Hindlimb muscle (tissue), 1 donor: ENCODE results near the gene WDFY3. TPM values are rescaled to one million over a fixed set of nuclear protein-coding genes. Genes with fewer than 3 reads are reported as not detected.
A peak's percentile ranks its signal among the peaks of the same experiment; 100 is the strongest.
"Not testable (repeated sequence)": the region's sequence is repeated elsewhere in the genome, so short reads cannot be mapped to it uniquely, and the experiment has no call there.

ENCODE experiments used
- DNase-seq: peaks from one replicate; pipeline ENCODE4 v3.0.0-alpha.2; 2013
- polyA plus RNA-seq: library from polyadenylated mRNA; unstranded; fragments of 120-200 nt; gene quantifications from one replicate; pipeline ENCODE4 v1.2.1, GENCODE V29; 2013; ENCODE audit not compliant: insufficient read length

WDFY3 gene
- polyA plus RNA-seq, 1 donor = 25.5 TPM

DNA sequence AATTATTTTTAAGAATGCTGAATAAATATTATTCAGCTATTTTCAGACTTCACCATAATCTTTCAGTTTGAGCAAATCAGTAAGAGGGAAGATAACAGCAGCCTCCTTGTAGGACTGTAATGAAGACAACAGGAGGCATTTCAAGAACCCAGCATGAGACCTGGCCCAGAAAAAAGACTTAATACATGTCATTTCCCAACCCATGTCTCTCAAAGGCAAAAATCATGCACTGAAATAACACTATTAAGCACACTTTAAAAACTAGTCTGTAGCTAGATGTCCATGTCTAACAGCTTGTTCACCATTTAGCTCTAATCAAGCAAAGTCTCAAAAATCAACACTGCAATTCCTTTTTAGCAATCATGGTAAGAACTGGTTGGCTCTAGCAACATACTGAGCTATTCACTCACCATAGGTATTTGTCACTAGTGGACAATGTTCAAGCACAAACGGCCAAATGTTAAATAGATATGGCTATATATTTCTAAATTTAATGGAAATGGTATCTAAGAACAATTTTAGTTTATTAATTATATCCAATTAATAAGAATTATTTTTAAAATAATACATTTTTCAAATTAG, 109.9 kb downstream of the WDFY3 start:
- DNase-seq = no peak

DNA sequence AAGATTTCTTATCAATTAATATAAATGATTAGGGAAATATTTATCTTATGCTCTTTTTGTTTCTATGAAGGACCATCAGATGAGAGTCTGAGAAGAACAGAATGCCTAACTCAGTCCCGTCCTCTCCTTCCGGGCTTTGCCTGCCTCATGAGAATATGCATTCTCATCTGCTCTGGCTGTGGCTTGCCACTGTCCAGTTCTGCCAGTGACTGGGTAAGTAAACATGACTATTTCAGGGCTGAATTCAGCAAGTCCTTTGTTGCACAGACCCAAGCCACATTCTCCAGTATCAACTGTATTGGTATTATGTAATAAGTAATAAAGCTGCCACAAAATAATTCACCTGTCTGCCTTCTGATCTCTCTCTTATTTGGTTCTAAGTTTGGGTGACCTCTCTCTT, 110.7 kb downstream of the WDFY3 start:
- no peak for DNase-seq

DNA sequence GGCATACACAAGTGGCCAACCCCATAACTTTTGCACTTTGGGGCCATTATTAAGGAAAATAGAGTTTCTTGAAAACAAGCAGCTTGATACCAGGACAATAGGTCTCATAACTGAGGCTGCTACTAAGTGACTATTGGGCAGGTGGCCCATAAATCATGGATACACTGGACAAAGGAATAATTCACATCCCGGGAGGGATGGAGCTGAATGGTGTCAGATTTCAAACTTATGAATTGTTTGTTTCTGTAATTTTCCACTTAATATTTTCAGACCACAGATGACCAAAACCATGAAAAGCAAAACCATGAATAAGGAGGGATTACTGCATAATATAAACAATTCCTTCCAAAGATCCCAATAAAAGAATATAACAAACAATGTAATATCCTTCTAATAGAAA, 114.4 kb downstream of the WDFY3 start:
- DNase-seq = no peak

DNA sequence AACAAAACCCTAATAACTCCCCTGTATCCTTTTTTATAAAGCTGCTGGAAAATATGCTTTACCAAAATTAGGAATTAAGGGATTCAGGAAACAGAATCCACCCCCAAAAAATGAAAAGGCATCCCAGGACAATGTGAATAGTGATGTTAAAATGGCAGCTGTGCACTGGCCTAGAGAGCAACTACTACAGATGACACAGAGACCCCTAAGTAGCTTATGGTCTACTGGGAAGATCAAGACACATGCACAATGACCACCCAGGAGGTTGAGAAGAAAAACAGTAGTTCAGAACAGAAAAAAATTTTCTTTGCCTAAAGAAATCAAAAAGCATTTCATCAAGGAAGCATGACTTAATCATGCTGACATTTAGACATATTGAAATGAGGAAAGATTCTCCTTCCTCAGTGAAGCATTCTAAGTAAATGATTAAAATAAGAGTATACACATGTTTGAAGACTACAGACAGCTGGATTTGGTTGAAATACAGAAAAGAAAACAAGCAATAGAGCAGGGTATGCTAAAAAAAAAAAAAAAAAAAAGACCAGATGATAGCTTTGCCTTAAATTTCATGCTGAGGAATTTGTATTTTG, 117.3 kb downstream of the WDFY3 start:
- DNase-seq = no peak

DNA sequence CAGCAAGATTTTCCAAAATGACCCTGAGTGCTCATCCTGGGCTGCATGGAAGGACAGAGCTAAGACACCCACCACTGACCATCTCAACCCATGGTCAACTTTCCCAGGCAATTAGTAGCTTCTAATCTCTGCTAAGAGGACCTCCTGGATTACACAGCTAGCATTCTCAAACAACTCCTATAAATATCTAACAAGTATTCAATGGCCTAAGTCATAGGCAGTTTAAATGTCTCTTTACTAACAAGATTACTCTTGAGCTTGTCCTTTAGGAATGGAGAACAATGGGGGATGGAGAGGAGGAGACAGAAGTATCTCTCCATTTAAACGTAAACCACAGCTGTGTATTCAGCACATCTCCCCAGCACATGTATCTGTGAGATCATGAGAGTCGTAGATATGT, 118.1 kb downstream of the WDFY3 start:
- no peak for DNase-seq

DNA sequence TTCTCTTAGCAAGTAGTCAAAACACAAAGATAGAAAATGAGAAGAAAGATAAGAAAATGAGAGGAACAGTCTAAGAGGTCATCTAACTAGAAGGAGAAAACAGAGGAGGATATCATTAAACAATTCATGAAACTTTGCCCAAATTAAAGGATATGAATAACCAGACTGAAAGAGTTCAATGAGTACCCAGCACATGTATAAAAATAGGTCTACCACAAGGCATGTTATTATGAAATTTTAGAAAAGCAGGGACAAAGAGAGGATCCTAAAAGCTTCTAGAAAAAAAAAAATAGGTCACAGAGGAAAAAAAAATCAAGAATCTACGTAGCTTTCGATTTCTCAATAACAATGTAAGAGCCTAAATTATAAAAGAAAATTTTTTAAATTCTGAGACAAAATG, 118.5 kb downstream of the WDFY3 start:
- no peak for DNase-seq

DNA sequence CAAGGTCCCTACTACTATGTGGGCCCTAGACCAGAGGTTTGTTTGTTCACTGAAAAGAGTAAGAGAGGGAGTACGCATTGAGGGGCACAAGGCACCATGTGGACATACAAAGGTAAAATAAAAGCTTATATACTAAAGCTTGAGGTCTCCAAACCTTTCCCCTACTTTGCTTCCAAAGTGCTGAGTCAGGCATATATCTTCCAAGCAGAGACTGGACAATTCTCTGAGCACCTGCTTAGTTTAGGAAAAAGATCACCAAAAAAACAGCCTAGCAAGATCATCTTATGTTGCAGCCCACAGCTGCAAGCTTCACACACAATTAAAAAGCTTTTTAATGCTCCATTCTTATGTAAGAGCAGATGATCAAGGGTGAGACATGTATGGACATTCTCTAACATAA, 119.5 kb downstream of the WDFY3 start:
- DNase-seq = no peak

DNA sequence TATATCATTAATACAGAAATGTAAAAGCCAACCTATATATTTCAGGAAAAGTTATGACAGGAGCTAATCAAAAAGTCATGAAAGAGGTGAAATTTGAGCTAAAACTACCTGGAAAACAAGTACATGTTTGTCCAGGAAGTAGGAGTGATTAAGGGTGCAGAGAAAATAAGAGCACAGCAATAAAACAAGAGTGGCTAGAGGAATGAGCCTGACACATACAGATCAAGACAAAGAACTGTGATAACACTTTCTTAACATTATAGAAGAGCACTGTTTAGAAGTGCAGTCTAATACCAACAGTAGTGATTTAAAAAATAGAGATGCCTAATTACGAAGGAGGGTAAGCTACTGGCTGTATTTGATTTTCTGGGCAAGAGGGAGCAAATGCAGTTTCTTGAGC, 125.1 kb downstream of the WDFY3 start:
- no peak for DNase-seq

DNA sequence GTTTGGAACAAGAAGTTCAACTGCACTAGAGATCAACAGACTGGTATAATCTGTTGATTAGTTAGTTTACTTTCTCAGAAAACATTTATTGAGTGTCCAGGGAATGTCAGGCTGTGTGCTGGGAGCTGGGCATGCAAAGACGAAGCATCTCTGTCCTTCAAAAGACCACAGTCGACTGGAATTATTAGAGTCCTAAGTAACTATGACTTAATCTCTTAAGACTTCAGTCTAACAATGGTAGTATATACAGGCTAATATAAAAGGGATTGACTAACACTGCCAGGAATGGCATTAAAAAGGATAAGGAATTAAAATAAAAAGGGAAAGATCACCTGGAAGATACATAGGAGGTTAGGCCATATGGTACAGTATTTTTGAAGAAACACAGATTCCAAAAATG, 128.7 kb downstream of the WDFY3 start:
- no peak for DNase-seq

DNA sequence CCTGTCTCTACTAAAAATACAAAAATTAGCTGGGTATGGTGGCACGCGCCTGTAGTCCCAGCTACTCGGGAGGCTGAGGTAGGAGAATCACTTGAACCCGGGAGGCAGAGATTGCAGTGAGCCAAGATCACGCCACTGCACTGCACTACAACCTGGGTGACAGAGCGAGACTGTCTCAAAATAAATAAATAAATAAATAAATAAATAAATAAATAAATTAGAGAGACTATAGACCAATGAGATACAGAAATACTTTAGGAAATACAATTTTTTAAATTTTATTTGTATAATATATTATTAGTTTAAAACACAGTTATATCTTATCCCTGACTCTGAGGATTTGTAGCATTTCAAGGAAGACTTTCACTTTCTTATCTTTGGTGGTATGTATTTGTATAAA, 136.9 kb downstream of the WDFY3 start:
- not testable (repeated sequence) for DNase-seq

DNA sequence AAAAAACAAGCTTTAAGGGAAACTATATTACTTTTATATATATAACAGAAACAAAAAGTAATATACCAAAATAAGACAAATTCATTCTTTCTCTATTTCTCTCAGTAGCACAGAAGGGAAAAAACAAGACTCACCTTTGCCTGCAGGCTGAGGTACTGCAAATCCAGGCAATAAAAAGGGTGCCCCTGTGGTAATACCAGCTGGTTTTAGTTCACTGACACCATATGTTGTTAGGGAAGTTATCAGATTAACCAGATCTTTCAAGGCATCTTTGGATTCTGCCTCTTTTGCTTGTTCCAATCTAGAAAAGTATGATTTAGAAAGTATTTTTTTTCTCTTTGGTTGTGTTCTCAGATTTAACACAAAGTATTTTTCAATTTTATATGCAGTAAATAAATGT, 139.8 kb downstream of the WDFY3 start:
- DNase-seq = no peak

DNA sequence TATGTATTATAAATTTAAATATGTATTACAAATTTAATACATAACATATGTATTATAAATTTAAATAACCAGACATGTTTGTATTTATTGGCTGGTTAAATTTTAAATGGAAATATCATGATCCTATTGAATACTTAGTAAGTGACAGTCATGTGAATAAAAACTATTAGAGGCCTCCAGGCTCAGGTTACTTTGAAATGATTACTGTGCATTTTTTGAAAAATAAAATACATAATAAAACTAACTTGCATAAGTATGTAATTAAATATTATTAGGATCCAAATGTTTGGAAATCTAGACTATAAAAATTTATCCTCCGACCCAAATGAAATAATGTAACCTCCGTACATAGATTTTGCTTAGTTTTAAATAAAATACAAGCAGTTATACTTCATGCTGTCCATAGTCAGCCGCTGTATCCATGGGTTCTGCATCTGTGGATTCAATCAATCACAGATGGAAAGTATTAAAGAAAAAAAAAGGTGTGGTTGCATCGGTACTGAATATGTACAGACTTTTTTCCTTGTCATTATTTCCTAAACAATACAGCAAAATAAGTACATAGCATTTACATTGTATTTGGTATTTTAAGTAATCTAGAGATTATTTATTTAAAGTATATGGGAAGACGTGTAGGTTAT, 140.7 kb downstream of the WDFY3 start:
- peak; percentile 22 for DNase-seq

DNA sequence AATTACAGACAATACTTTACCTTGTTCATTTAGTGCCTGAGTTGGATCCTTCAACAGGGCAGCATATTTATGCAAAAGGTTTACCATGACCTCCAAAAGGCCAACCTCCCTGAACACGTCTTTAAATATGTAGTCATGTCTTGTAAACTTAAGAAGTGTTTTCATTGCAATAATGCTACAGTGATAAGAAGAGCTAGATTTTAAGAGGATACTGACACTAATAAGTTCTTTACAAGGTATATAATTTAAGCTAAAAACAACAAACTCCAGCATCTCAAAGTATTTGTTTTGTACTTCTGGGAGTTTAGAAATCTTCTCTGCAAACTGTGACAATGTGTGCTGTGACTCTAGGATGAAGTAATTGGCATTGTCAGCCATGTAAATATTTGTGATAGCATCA, 145.4 kb downstream of the WDFY3 start:
- no peak for DNase-seq

DNA sequence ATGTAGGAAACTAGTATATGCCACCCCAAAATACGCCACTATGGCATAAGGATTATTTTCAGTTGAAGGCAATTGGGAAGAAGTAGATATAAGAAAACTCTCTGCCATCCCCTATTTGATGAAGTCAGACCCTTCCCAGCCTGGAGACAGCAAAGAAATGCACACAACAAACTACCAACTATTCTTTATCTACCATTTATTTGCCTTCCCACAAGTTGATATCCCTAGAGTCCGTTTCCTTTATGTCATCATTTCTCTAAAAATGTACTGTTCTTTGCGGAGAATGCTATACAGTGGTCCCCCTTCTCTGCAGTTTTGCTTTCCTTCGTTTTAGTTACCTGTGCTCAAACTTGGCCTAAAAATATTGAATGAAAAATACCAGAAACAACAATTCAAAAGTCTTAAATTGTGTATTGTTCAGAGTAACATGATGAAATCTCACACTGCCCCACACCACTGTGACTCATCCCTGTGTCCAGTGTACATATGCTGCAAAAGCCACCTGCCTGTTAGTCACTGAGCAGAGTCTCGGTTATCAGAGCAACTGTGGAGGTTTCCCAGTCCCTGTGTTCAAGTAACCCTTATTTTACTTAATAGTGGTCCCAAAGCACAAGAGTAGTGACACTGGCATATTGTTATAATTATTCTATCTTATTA, 152.3 kb downstream of the WDFY3 start:
- DNase-seq = no peak

DNA sequence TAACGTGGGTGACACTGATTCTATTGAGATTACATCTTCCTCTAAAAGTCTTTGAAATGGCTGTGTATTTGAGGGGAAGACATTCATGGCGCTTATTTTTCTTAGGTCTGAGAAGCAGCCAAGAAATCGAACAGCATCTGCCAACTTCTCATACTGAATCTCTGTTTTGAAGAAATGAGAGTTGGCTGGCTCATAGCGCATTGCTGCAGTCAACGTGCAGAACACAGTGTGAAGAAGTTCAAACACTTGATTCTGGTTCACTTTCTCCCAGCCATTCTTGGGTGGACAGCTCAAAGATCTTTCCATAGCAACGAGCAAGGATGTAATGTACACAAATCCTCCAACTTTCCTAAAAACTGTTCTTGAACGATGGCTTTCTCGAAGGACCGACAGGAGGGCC, 156.5 kb downstream of the WDFY3 start:
- DNase-seq = peak; percentile 22

DNA sequence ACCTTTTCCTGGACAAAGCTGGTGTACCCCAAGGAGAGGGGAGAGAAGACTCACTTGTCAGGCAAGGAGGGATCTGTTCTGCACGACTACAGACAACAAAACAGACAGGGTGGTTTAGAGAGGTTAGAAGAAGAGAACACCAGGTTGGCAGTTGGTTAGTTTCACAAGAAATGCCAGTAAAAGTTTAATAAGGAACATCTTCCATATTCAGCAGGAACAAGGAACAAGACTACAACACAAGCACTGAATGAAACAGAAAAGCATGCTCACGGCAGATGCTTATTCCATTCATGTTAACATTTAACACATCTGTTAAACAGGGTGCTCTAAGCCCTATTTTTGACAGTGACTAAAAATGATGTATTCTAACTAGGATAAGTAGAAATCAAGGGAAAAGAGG, 158.2 kb downstream of the WDFY3 start:
- no peak for DNase-seq

DNA sequence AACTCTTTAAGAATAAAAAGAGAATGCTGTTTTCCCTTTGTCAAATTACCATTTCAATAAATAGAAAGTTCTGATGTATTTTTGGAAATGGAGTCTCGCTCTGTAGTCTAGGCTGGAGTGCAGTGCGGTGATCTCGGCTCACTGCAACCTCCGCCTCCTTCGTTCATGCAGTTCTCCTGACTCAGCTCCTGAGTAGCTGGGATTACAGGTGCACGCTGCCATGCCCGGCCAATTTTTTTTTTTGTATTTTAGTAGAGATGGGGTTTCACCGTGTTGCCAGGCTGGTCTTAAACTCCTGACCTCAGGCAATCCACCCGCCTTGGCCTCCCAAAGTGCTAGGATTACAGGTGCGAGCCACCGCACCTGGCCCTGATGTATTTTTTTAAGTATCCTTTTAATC, 159.9 kb downstream of the WDFY3 start:
- not testable (repeated sequence) for DNase-seq

DNA sequence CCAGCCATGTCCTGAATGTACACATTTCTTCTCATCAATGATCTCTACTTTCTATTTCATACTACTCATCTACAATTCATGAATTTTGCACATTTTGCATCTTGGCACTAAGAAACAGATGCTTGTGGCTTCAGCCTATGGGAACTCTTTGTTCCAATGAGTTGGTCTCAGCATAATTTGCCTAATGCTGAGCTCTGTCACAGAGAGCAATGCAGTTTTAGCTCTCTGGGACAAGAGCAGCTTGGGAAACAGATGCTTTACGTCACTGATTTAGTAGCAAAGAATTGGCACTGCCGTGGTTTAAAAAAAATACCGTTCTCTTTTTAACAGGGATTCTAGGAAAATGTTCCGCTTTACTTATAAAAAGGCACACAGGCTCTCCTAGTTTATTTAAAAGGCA, 162.4 kb downstream of the WDFY3 start:
- DNase-seq = peak; percentile 15

DNA sequence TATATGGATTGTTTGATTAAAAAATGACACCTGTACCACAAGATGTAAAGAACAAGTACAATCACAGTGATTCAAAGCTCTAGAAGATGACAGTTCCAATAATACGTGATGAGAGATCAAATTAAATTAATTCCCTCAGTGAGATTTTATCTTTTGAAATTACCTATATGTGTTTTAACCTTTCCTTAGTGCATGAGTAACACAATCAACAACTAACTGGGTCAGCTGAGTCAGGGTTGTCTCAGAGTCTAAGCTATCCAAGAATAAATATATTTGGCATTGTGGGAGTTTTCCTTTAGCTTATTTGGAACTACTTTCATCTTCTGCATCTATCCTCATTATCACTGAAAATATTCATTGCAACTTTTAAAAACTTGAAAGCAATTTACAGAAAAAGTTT, 162.8 kb downstream of the WDFY3 start:
- no peak for DNase-seq

DNA sequence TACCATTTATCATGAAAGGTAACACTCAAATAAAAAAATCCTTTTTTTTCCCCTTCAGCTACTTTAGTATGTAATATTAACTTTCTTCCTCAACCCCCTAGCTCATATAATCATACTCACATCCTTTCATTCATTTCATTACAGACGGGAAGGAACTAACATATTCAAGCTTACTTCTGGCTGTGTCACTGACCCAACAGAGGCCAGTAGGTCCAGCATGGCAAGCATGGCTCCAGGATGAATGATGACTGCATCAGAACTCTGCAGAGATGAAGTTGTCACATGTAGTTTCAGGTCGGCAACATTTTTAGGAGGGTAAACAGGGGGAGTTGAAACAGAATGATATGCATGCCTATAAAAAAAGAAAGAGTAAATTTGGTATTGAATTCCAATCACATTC, 163.4 kb downstream of the WDFY3 start:
- no peak for DNase-seq

DNA sequence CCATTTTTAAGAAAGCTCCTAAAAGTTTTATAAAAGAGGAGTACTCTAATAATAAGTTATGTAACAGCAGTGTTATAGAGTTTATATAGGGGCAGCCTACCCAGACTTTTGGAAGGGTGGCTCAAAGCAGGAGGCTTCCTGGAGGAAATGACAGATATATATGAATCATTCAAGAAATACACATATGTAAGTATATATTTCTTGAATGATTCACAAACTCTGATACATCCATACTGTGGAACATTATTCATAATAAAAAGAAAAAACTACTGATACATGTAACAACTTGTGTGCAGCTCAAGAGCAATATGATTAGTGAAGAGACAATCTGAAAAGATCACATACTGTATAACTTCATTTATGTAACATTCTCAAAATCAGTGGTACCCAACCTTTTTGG, 166.2 kb downstream of the WDFY3 start:
- no peak for DNase-seq

DNA sequence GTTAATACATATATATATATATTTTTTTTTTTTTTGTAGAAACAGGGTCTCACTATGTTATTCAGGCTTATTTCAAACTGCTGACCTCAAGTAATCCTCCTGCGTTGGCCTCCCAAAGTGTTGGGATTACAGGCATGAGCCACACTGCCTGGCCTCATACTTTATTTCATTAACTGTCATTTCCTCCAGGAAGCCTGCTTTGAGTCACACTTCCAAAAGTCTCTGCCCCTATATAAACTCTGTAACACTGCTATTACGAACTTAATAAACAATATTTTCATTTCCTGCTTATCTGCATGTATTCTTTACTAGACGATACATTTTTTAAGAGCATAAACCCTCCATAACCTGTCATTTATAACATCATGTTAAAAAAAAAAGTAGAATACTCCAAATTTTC, 167.2 kb downstream of the WDFY3 start:
- no peak for DNase-seq

DNA sequence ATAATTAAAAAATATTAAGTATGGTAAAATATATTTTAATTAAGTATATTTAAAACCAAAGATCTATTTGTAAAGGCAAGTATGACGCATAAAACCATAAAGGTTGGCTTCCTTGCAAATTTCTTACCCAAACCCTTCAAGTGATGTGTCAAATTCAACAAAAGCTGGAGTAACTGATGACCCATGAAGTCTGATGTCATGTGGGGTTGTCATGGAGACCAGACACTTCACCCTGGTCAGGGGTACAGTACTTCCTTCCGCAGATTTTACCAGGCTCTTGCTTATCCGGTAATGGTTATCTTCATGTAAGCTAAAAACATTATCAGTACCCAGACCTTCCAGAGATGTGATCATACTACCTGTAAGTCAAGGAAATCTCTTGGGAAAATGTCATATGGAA, 170.1 kb downstream of the WDFY3 start:
- DNase-seq = no peak
